ENCODE measurements around the gene DDX50.

DNA sequence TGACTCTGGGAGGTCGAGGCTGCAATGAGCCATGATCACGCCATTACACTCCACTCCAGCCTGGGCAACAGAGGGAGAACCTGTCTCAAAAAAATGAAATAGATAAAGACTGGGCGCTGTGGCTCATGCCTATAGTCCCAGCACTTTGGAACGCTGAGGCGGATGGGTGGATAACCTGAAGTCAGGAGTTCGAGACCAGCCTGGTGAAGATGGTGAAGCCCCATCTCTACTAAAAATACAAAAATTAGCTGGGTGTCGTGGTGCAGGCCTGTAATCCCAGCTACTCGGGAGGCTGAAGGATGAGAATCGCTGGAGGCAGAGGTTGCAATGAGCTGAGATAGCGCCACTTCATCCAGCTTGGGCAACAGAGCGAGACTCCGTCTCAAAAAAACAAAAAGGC, 53.8 kb downstream of the DDX50 start:
- TF ChIP-seq TCF7L2 (IDR thresholded peaks at IDR 0.05; ENCODE audit: low read depth, low read length) = no peak
- TF ChIP-seq SIN3A (IDR thresholded peaks at IDR 0.05; ENCODE audit: borderline replicate concordance, insufficient read depth, low read depth, low read length) = no peak
- TF ChIP-seq, protein P1, sequence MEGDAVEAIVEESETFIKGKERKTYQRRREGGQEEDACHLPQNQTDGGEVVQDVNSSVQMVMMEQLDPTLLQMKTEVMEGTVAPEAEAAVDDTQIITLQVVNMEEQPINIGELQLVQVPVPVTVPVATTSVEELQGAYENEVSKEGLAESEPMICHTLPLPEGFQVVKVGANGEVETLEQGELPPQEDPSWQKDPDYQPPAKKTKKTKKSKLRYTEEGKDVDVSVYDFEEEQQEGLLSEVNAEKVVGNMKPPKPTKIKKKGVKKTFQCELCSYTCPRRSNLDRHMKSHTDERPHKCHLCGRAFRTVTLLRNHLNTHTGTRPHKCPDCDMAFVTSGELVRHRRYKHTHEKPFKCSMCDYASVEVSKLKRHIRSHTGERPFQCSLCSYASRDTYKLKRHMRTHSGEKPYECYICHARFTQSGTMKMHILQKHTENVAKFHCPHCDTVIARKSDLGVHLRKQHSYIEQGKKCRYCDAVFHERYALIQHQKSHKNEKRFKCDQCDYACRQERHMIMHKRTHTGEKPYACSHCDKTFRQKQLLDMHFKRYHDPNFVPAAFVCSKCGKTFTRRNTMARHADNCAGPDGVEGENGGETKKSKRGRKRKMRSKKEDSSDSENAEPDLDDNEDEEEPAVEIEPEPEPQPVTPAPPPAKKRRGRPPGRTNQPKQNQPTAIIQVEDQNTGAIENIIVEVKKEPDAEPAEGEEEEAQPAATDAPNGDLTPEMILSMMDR (IDR thresholded peaks at IDR 0.05) = no peak
